HT-29 (cell line): ENCODE data around the gene JOSD1. TPM values are rescaled to one million over a fixed set of nuclear protein-coding genes. Genes with fewer than 3 reads are reported as not detected.

Experiments
- small RNA-seq: library from RNA; depleted of rRNA; stranded (forward); fragments of <200 nt; gene quantifications from one replicate; pipeline ENCODE3, GENCODE V24; 2014
- total RNA-seq: library from RNA; depleted of rRNA; stranded (reverse); fragments of >200 nt; shearing (Covaris generic); gene quantifications from 2 replicates; pipeline ENCODE4 v1.2.3, GENCODE V29; 2014; rRNA removed

Gene JOSD1
- total RNA-seq, 1 experiment from 2014 or later = 79.2 TPM

Small RNA genes lying within 50 kb of the gene (small RNA-seq; reads per million reads assigned to genes)
- gene AL021707.8 = not detected

Other genes starting within 250 kb of the JOSD1 start
- gene KCNJ4, start 245.7 kb downstream of the JOSD1 start, total RNA-seq = 0.08 TPM in 1 of 2 replicates, not detected in the other
- 20.0 and 31.4 TPM in 2 replicates for gene KDELR3, start 232.8 kb downstream of the JOSD1 start, total RNA-seq
- gene DDX17, start 194.6 kb downstream of the JOSD1 start, total RNA-seq = 630 and 723 TPM in 2 replicates
- gene DMC1, start 130.8 kb downstream of the JOSD1 start, total RNA-seq = not detected in 2 replicates
- gene FAM227A, start 44.6 kb downstream of the JOSD1 start, total RNA-seq = 1.5 and 2.7 TPM in 2 replicates
- 7.3 and 10.5 TPM in 2 replicates for gene CBY1, start 44.3 kb downstream of the JOSD1 start, total RNA-seq
- 46.4 and 46.5 TPM in 2 replicates for gene TOMM22, start 19.0 kb downstream of the JOSD1 start, total RNA-seq
- gene GTPBP1, start 5.0 kb upstream of the JOSD1 start, total RNA-seq = 53.8 and 54.9 TPM in 2 replicates
- 101 and 110 TPM in 2 replicates for gene SUN2, start 55.1 kb upstream of the JOSD1 start, total RNA-seq
- gene DNAL4, start 93.2 kb upstream of the JOSD1 start, total RNA-seq = 11.3 and 14.4 TPM in 2 replicates
- gene NPTXR, start 143.1 kb upstream of the JOSD1 start, total RNA-seq = 0.03 and 0.70 TPM in 2 replicates
- 10.8 and 12.3 TPM in 2 replicates for gene CBX6, start 171.3 kb upstream of the JOSD1 start, total RNA-seq